ENCODE measurements around the gene PITX3.
A peak's percentile ranks its signal among the peaks of the same experiment; 100 is the strongest.
"Not testable (repeated sequence)": the region's sequence is repeated elsewhere in the genome, so short reads cannot be mapped to it uniquely, and the experiment has no call there.

PITX3 gene

GRCh38 chr10:102268375-102268888 is 27.1 kb upstream of the PITX3 start:
- no peaks in the 10 kb centered on the region for H3K27me3 Mint-ChIP-seq
- no peaks in the 10 kb centered on the region for H3K9me3 Mint-ChIP-seq (ENCODE audit: low read depth)
- peaks cover 2% of the 10 kb centered on the region for H3K36me3 Mint-ChIP-seq
- H3K4me1 Mint-ChIP-seq (ENCODE audit: low read depth) = peaks cover 59% of the 10 kb centered on the region
- peak overlapping the region; percentile 14 for H3K4me3 Mint-ChIP-seq
- H3K27ac Mint-ChIP-seq = peak overlapping the region; percentile 76

GRCh38 chr10:102267748-102268147 is 26.4 kb upstream of the PITX3 start:
- H3K36me3 Mint-ChIP-seq = peaks cover 5% of the 10 kb centered on the region
- H3K27ac Mint-ChIP-seq = peak overlapping the region; percentile 76
- H3K27me3 Mint-ChIP-seq = no peaks in the 10 kb centered on the region
- H3K9me3 Mint-ChIP-seq (ENCODE audit: low read depth) = no peaks in the 10 kb centered on the region
- peaks cover 62% of the 10 kb centered on the region for H3K4me1 Mint-ChIP-seq (ENCODE audit: low read depth)
- H3K4me3 Mint-ChIP-seq = peak overlapping the region; percentile 14

GRCh38 chr10:102266670-102267069 is 25.4 kb upstream of the PITX3 start:
- Mint-ChIP-seq H3K4me1 (ENCODE audit: low read depth) (peaks cover 62% of the 10 kb centered on the region), H3K27ac (peak overlapping the region; percentile 76), H3K36me3 (peaks cover 11% of the 10 kb centered on the region), H3K27me3 (no peaks in the 10 kb centered on the region), H3K9me3 (ENCODE audit: low read depth) (no peaks in the 10 kb centered on the region), H3K4me3 (no peak overlapping the region)

- Mint-ChIP-seq H3K27ac (no peak overlapping the region), H3K4me1 (ENCODE audit: low read depth) (peaks cover 56% of the 10 kb centered on the region)
Measured at GRCh38 chr10:102264371-102264770, 23.1 kb upstream of the PITX3 start.

GRCh38 chr10:102262744-102263370 is 21.5 kb upstream of the PITX3 start:
- Mint-ChIP-seq H3K27me3 (no peaks in the 10 kb centered on the region), H3K36me3 (peaks cover 14% of the 10 kb centered on the region), H3K27ac (no peak overlapping the region), H3K4me3 (no peak overlapping the region), H3K9me3 (ENCODE audit: low read depth) (no peaks in the 10 kb centered on the region), H3K4me1 (ENCODE audit: low read depth) (peaks cover 41% of the 10 kb centered on the region)

More at GRCh38 chr10:102264371-102264770, 23.1 kb upstream of the PITX3 start:
- Mint-ChIP-seq H3K27me3 (no peaks in the 10 kb centered on the region), H3K4me3 (no peak overlapping the region), H3K9me3 (ENCODE audit: low read depth) (no peaks in the 10 kb centered on the region), H3K36me3 (peaks cover 14% of the 10 kb centered on the region)

- peaks cover 12% of the 10 kb centered on the region for H3K36me3 Mint-ChIP-seq
- no peak overlapping the region for H3K27ac Mint-ChIP-seq
- H3K9me3 Mint-ChIP-seq (ENCODE audit: low read depth) = no peaks in the 10 kb centered on the region
- H3K4me1 Mint-ChIP-seq (ENCODE audit: low read depth) = peaks cover 33% of the 10 kb centered on the region
- no peak overlapping the region for H3K4me3 Mint-ChIP-seq
- H3K27me3 Mint-ChIP-seq = no peaks in the 10 kb centered on the region
Measured at GRCh38 chr10:102261842-102262241, 20.5 kb upstream of the PITX3 start.

- Mint-ChIP-seq H3K27ac (no peak overlapping the region), H3K9me3 (ENCODE audit: low read depth) (no peaks in the 10 kb centered on the region), H3K27me3 (no peaks in the 10 kb centered on the region), H3K36me3 (peaks cover 12% of the 10 kb centered on the region), H3K4me3 (no peak overlapping the region), H3K4me1 (ENCODE audit: low read depth) (peaks cover 27% of the 10 kb centered on the region)
Measured at GRCh38 chr10:102261196-102261595, 19.9 kb upstream of the PITX3 start.

GRCh38 chr10:102255404-102255803 is 14.1 kb upstream of the PITX3 start:
- no peak overlapping the region for H3K4me3 Mint-ChIP-seq
- H3K9me3 Mint-ChIP-seq (ENCODE audit: low read depth) = no peaks in the 10 kb centered on the region
- no peak overlapping the region for H3K27ac Mint-ChIP-seq
- peaks cover 24% of the 10 kb centered on the region for H3K4me1 Mint-ChIP-seq (ENCODE audit: low read depth)
- H3K36me3 Mint-ChIP-seq = no peaks in the 10 kb centered on the region
- H3K27me3 Mint-ChIP-seq = no peaks in the 10 kb centered on the region

GRCh38 chr10:102254426-102254825 is 13.1 kb upstream of the PITX3 start:
- Mint-ChIP-seq H3K4me1 (ENCODE audit: low read depth) (peaks cover 28% of the 10 kb centered on the region), H3K9me3 (ENCODE audit: low read depth) (no peaks in the 10 kb centered on the region), H3K36me3 (no peaks in the 10 kb centered on the region), H3K4me3 (no peak overlapping the region), H3K27ac (no peak overlapping the region), H3K27me3 (no peaks in the 10 kb centered on the region)

- H3K36me3 Mint-ChIP-seq; H3K4me3 Mint-ChIP-seq; H3K27me3 Mint-ChIP-seq; H3K27ac Mint-ChIP-seq; H3K9me3 Mint-ChIP-seq (ENCODE audit: low read depth): not testable (repeated sequence)
- peaks cover 44% of the 10 kb centered on the region for H3K4me1 Mint-ChIP-seq (ENCODE audit: low read depth)
Measured at GRCh38 chr10:102252508-102252907, 11.2 kb upstream of the PITX3 start.

- Mint-ChIP-seq H3K4me3 (peak overlapping the region; percentile 96), H3K9me3 (ENCODE audit: low read depth) (no peaks in the 10 kb centered on the region), H3K27me3 (peaks cover 4% of the 10 kb centered on the region), H3K4me1 (ENCODE audit: low read depth) (peaks cover 50% of the 10 kb centered on the region), H3K36me3 (peaks cover 6% of the 10 kb centered on the region), H3K27ac (no peak overlapping the region)
Measured at GRCh38 chr10:102247734-102248133, 6.4 kb upstream of the PITX3 start.

- Mint-ChIP-seq H3K9me3 (ENCODE audit: low read depth) (no peaks in the 10 kb centered on the region), H3K27ac (peak overlapping the region; percentile 56)
Measured at GRCh38 chr10:102246261-102246660, 4.9 kb upstream of the PITX3 start.

GRCh38 chr10:102245932-102246251 is 4.6 kb upstream of the PITX3 start:
- Mint-ChIP-seq H3K27ac (peak overlapping the region; percentile 56), H3K36me3 (peaks cover 6% of the 10 kb centered on the region), H3K9me3 (ENCODE audit: low read depth) (no peaks in the 10 kb centered on the region), H3K27me3 (peaks cover 9% of the 10 kb centered on the region), H3K4me1 (ENCODE audit: low read depth) (peaks cover 55% of the 10 kb centered on the region), H3K4me3 (peak overlapping the region; percentile 96)

More at GRCh38 chr10:102246261-102246660, 4.9 kb upstream of the PITX3 start:
- peaks cover 9% of the 10 kb centered on the region for H3K27me3 Mint-ChIP-seq
- peaks cover 53% of the 10 kb centered on the region for H3K4me1 Mint-ChIP-seq (ENCODE audit: low read depth)
- peaks cover 6% of the 10 kb centered on the region for H3K36me3 Mint-ChIP-seq
- peak overlapping the region; percentile 96 for H3K4me3 Mint-ChIP-seq

GRCh38 chr10:102245082-102245931 is 4.0 kb upstream of the PITX3 start, which contains the start of gene GBF1:
Gene GBF1, plus strand, starts transcription at chr10:102245532. Its CDS starts 13,407 bp downstream, at chr10:102258939.
- H3K27me3 Mint-ChIP-seq = peaks cover 11% of the 10 kb centered on the region
- peaks cover 56% of the 10 kb centered on the region for H3K4me1 Mint-ChIP-seq (ENCODE audit: low read depth)
- H3K27ac Mint-ChIP-seq = peak within 1 kb of the TSS; percentile 85
- H3K36me3 Mint-ChIP-seq = peaks cover 6% of the 10 kb centered on the region
- H3K9me3 Mint-ChIP-seq (ENCODE audit: low read depth) = no peaks in the 10 kb centered on the region
- peak within 1 kb of the TSS; percentile 96 for H3K4me3 Mint-ChIP-seq

GRCh38 chr10:102243309-102243708 is 2.0 kb upstream of the PITX3 start:
- peak overlapping the region; percentile 51 for H3K4me3 Mint-ChIP-seq
- no peak overlapping the region for H3K27ac Mint-ChIP-seq
- peaks cover 4% of the 10 kb centered on the region for H3K36me3 Mint-ChIP-seq
- H3K27me3 Mint-ChIP-seq = peaks cover 13% of the 10 kb centered on the region
- H3K4me1 Mint-ChIP-seq (ENCODE audit: low read depth) = peaks cover 45% of the 10 kb centered on the region
- no peaks in the 10 kb centered on the region for H3K9me3 Mint-ChIP-seq (ENCODE audit: low read depth)

All from activated naive CD8-positive, alpha-beta T cell (primary cell).